GM12872 (cell line): ENCODE results near the gene COL16A1.

Experiments used
- CTCF ChIP-seq: IDR thresholded peaks from 3 replicates; pipeline ENCODE4 v1.5.1; 2011; ENCODE audit warnings: low read depth, mild to moderate bottlenecking, low read length, moderate library complexity; ENCODE audit not compliant: insufficient read depth

COL16A1 gene

GRCh38 chr1:31659889-31660288, 43.9 kb downstream of the COL16A1 start:
- no peak for TF ChIP-seq CTCF

DNA sequence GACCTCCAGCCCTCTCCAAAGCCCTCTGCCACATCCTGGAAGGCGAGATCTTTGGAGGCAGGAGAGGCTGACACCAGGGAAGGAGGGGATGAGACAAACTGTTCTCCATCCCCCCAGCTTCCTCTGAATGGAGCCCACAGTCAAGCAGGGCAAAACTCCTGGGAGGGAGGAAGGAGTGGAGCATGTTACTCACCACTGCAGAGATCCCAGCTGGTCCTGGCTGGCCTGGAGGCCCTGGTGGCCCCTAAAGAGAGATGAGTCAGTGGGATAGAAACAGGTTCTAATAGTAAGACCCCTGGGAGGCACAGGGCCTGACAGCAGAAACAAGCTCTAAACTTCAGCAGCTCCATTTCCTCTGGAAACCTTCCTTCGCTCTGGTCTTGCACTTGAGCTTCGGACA, 45.1 kb downstream of the COL16A1 start:
- no peak for TF ChIP-seq CTCF

DNA sequence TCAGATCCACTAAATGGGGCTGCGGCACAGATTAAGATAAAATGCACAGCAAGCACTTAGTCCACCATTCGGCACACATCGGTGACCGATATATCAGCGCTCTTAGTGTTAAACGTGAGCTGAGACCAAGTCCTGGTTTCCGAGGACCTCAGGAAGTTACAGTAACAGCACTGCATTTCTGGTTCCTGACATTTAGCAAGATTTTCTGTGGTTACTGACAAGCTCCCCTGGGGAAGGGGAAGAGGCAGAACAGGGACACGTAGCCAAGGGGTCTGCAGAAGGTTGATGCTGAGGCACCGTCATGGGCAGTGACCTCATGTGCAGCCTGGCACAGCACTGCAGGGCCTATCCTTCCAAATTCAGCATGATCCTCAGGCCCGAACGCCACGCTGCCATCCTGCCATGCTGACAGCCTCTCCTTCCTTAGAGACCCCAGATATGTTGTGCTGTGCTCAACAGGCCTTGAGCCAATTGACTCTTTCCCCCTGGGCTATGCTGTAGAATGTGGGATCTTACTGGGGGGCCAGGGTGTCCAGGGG, 45.8 kb downstream of the COL16A1 start:
- TF ChIP-seq CTCF, result no peak

GRCh38 chr1:31657020-31657804, 46.6 kb downstream of the COL16A1 start:
- TF ChIP-seq CTCF, result no peak

DNA sequence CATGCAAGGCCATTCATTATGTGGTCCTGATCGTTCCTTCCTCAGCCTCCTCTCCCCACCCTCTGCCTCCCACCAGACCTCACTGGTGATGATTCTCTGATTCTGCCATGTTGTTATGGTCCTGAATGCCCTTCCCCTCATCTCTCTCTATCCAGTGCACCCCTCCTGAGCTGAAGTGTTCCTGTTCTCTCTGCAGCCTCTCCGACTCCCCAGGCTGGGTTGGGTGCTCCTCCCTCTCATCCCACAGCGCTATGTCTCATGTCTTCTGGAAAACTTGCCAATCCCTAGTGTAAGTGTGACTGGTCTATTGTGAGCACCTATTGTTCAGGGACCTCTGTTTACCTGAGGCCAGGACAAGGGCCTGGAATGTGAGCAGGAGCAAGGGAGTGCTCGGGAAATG, 48.1 kb downstream of the COL16A1 start:
- TF ChIP-seq CTCF, result no peak

DNA sequence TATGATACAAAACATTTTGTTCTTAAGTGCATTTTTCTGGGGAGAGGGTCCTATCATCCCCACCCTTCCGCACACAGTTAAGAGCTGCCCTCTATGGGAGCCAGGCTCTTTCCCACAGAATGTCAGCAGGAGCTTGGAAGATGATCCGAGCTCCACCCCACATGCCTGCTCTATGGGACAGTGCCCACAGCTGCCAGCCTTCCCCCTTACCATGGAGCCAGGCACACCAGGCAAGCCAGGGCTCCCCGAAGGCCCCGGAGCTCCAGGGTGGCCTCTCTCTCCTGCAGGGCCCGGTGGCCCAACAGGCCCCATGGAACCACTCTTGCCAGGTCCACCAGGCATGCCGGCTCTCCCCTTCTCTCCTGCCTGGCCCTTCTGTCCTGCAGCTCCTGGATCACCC, 48.7 kb downstream of the COL16A1 start:
- no peak for TF ChIP-seq CTCF

DNA sequence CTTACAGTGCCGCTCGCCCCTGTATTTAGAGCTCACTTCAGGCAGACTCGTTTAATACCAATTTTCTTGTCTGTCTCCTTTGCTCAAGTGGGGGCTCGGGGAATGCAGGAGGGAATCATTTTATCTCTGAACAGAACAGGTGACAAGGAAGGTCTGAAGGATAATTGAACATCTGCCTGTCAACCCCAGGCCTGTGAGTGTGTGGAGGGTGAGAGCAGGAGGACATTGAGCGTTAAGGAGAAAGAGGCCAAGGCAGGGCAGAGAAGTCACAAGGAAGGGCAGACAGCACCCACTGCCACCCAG, 49.4 kb downstream of the COL16A1 start:
- no peak for TF ChIP-seq CTCF
